ENCODE data around the gene MYBPHL.

Gene MYBPHL

DNA sequence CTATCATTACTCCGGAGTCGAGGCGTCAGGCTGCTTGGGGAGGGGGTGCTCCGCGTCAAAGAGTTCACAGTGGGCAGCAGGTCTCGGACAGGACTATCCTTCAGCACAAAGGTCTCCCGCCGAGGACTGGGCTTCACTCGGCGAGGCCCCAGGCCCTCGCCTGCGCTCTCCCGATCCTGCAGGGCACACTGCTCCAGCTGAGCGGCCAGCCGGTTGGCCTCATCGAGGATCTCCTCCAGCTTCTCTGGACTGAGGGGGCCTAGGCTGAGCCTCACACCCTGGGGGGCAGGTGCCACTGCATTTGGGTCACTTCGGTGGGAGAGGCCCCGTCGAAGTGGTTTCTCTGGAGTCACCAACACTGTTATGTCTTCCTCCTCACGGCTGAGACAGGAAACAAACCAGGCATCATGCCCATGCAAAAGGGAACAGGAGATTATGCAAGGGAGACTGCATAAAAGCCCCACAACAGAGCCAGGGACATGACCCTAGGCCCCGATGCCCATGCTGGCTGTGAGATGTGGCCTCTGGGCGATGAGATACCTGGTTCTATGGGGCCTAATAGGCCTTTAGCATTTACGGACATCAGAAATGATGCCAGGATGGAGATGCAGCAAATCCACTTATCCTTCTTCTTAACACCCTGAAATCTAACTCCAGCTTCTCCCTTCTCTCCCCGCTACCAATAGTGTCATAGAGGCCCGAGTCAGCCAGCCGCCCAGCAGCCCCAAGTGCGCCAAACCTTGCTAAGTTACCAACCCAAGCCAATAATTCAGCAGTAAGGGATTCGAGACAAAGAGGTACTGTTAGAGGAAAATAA is 24.9 kb downstream of the MYBPHL start:
- DNase-seq (ENCODE audit: low read depth in 1 of 2, low spot score in 1 of 2), result no peak

DNA sequence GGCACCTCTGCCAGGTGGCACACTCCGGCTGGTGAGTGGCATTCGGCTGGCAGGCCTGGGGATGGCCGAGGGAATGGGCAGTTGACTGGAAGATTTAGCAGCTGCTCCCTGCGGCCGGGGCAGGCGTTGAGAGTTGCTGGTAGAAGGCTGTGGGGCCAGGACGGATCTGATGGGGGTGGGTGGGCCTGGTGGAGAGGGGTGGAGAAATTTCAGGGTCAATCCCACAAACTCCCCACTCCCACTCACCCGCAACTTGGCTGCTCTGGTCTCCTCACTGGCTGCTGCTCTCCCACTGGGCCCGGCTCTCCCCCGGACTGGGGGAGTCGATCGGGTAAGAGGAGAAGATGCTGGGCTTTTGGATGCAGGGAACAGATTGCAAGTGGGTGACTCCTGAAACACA is 25.9 kb downstream of the MYBPHL start:
- no peak for DNase-seq (ENCODE audit: low read depth in 1 of 2, low spot score in 1 of 2)

- no peak for DNase-seq (ENCODE audit: low read depth in 1 of 2, low spot score in 1 of 2)
Observed at GRCh38 chr1:109279615-109280278, 27.1 kb downstream of the MYBPHL start.

DNA sequence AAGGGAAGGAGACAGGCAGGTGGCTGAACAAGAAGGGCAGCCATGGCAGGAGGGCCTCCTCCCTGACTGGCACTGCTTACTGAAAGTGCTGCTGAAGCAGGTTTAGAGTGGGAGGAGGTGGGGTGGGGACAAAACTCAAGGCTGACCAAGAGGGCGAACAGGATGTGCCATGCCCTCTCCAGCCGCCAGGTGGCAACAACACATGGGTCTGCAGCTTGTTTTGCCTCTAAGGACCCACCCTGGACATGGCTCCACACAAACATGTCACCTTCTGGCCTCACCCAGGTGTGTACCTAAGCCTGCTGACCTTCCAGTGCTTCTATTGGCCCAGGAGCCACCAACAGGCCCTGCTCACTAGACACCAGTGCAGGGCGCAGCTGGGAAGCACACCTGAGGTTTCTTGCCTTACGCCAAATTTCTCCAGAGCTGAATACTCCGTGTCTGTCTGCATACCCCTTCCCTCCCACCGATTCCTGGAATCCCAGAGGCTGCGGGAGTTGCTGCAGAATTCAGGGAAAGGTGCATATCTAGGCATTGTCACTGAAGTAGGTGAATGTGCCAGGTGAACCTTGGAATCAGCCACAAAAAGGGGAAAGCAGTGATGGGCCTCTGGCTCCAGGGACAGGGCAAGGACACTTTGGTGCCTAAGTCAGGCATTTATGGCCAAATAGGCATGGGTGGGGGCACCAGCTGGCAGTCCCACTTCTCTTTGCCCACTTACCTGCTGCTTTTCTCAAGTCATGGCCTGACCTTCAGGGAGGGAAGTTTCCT is 29.2 kb downstream of the MYBPHL start:
- DNase-seq (ENCODE audit: low read depth in 1 of 2, low spot score in 1 of 2), result peak; percentile 32 to 34

GRCh38 chr1:109275706-109276345 is 31.0 kb downstream of the MYBPHL start:
- DNase-seq (ENCODE audit: low read depth in 1 of 2, low spot score in 1 of 2), result no peak

DNA sequence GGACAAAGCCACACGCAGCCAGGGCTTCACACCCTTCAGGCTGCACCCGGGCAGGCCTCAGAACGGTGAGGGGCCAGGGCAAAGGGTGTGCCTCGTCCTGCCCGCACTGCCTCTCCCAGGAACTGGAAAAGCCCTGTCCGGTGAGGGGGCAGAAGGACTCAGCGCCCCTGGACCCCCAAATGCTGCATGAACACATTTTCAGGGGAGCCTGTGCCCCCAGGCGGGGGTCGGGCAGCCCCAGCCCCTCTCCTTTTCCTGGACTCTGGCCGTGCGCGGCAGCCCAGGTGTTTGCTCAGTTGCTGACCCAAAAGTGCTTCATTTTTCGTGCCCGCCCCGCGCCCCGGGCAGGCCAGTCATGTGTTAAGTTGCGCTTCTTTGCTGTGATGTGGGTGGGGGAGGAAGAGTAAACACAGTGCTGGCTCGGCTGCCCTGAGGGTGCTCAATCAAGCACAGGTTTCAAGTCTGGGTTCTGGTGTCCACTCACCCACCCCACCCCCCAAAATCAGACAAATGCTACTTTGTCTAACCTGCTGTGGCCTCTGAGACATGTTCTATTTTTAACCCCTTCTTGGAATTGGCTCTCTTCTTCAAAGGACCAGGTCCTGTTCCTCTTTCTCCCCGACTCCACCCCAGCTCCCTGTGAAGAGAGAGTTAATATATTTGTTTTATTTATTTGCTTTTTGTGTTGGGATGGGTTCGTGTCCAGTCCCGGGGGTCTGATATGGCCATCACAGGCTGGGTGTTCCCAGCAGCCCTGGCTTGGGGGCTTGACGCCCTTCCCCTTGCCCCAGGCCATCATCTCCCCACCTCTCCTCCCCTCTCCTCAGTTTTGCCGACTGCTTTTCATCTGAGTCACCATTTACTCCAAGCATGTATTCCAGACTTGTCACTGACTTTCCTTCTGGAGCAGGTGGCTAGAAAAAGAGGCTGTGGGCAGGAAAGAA is 32.0 kb downstream of the MYBPHL start:
- DNase-seq (ENCODE audit: low read depth in 1 of 2, low spot score in 1 of 2), result no peak

DNA sequence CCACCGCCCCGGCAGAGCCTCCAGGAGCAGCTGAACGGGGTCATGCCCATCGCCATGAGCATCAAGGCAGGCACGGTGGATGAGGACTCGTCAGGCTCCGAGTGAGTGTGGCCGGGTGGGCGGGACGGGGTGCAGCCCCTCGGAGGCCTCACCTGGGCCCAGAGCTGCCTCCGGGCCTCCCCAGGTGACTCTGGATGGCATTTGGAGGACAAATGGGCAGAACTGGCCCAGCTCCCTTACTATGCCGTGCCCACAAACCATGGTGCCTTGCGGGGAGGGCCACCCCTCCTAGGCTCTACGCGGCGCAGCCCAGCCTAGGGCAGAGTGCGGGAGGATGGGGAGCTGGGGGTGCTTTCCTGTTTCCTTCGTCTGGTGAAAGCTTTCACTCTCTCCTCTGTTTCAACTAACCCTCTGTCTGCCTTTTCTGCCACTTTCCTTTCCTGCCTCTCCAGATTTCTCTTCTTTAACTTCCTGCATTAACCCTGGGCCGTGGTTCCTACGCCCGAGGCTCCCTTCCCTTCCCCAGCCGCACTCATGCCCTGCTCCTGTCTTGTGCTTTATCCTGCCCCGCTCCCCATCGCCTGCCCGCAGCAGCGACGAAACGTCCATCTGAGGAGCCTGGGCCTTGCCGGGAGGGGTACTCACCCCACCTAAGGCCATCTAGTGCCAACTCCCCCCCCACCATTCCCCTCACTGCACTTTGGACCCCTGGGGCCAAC is 33.1 kb downstream of the MYBPHL start:
- DNase-seq (ENCODE audit: low read depth in 1 of 2, low spot score in 1 of 2), result no peak

GRCh38 chr1:109272831-109273547 is 33.8 kb downstream of the MYBPHL start:
- no peak for DNase-seq (ENCODE audit: low read depth in 1 of 2, low spot score in 1 of 2)

- no peak for DNase-seq (ENCODE audit: low read depth in 1 of 2, low spot score in 1 of 2)
Observed at GRCh38 chr1:109272021-109272799, 34.6 kb downstream of the MYBPHL start.

DNA sequence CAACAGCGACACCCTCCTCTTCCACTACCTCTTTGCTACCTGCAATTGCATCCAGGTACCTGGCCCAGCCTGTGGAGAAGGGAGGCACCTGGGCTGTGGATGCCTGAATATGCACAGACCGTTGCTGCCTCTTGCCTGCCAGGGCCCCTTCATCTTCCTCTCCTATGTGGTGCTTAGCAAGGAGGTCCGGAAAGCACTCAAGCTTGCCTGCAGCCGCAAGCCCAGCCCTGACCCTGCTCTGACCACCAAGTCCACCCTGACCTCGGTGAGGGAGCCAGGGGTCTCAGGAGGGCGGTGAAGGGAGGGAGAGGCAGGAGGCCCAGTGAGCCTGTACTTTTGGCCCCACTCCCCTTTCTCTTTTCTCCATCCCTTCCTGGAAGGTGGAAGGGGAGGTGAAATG is 35.4 kb downstream of the MYBPHL start:
- DNase-seq (ENCODE audit: low read depth in 1 of 2, low spot score in 1 of 2), result no peak

- no peak for DNase-seq (ENCODE audit: low read depth in 1 of 2, low spot score in 1 of 2)
Observed at GRCh38 chr1:109270623-109271317, 36.0 kb downstream of the MYBPHL start.

DNA sequence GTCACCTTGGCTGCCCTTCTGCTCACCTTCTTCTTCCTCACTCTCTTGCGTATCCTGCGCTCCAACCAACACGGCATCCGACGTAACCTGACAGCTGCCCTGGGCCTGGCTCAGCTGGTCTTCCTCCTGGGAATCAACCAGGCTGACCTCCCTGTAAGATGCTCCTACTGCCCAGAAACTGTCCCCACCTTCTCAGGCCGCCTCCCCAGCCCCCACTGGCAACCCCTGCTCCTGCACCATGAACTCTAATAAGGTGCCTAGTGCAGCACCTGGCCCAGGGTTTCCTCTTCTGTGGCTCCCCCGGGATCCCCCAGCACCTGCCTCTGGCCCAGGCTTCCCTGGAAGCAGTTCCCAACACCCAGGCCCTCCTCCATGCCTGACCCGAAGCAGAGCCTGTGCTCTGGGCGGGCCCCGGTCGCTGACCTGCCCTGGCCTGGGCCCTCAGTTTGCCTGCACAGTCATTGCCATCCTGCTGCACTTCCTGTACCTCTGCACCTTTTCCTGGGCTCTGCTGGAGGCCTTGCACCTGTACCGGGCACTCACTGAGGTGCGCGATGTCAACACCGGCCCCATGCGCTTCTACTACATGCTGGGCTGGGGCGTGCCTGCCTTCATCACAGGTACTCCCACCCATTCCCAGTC is 36.7 kb downstream of the MYBPHL start:
- no peak for DNase-seq (ENCODE audit: low read depth in 1 of 2, low spot score in 1 of 2)

GRCh38 chr1:109269212-109269980 is 37.4 kb downstream of the MYBPHL start:
- DNase-seq (ENCODE audit: low read depth in 1 of 2, low spot score in 1 of 2), result no peak

DNA sequence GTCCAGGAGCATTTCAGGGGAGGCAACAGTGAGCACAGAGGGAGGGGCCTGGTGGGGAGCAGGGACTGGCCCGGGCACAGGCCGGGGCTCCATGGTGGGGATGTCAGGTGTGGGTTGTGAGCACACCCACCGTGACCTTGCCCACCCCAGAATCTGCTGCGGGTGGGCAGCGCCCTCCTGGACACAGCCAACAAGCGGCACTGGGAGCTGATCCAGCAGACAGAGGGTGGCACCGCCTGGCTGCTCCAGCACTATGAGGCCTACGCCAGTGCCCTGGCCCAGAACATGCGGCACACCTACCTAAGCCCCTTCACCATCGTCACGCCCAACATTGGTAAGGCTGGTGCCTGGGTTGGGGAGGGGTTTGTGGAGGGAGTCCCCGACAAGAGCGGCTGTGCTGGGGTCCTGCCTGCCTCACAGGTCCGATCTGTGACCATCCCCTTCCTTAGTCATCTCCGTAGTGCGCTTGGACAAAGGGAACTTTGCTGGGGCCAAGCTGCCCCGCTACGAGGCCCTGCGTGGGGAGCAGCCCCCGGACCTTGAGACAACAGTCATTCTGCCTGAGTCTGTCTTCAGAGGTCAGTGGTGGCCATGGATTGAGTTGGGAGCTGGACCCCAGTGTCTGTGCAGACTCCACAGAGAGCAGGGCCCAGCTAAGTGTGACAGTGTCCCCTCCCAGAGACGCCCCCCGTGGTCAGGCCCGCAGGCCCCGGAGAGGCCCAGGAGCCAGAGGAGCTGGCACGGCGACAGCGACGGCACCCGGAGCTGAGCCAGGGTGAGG is 38.2 kb downstream of the MYBPHL start:
- DNase-seq (ENCODE audit: low read depth in 1 of 2, low spot score in 1 of 2), result no peak

GRCh38 chr1:109267743-109268300 is 39.0 kb downstream of the MYBPHL start:
- no peak for DNase-seq (ENCODE audit: low read depth in 1 of 2, low spot score in 1 of 2)

All from activated T-helper 1 cell treated with anti-CD3 and anti-CD28 coated beads, Interleukin-2, amount 50 U/mL, for 16 hours (primary cell).